Measurements from ENCODE around the gene GRM4. TPM values are rescaled to one million over a fixed set of nuclear protein-coding genes. Genes with fewer than 3 reads are reported as not detected.

The GRM4 gene
- total and polyA plus RNA-seq, 9 of the 15 experiments (the other 6 are each of a cell fraction or from before 2014, with no cell fraction given) = 0.18 TPM; not detected in 8

GRCh38 chr6:34154668-34155447 is 9.0 kb upstream of the GRM4 start (continued):
- TF ChIP-seq ZNF584 (CRISPR knock-in tag; IDR thresholded peaks at IDR 0.05; ENCODE audit: low read depth) (no peak), ETV6 (IDR thresholded peaks at IDR 0.05; ENCODE audit: borderline replicate concordance in 1 of 2, low read depth in 2 of 2, low read length in 1 of 2) (no peak), ETV6 (CRISPR knock-in tag; IDR thresholded peaks at IDR 0.05; ENCODE audit: borderline replicate concordance) (0 out of 2 replicates have a peak, but pooled peaks have one; percentile 38), SETDB1 (IDR thresholded peaks at IDR 0.05; ENCODE audit: low read length) (no peak), NEUROD1 (IDR thresholded peaks at IDR 0.05; ENCODE audit: borderline replicate concordance, low read depth, low read length, partially characterized antibody) (peak; percentile 20), ZBTB9 (CRISPR knock-in tag; IDR thresholded peaks at IDR 0.05) (0 out of 2 replicates have a peak, but pooled peaks have one; percentile 57), ARID2 (IDR thresholded peaks at IDR 0.05) (peak; percentile 79; the same call in 1 of the 2 replicates), RAD21 (CRISPR knock-in tag; conservative IDR thresholded peaks at IDR 0.05 in 1 of 2, IDR thresholded peaks at IDR 0.05 in 1 of 2) (peak; percentile 95 to 98), MGA (IDR thresholded peaks at IDR 0.05) (peak; percentile 76), CTBP1 (IDR thresholded peaks at IDR 0.05; ENCODE audit: borderline replicate concordance) (peak; percentile 57; the same call in 1 of the 2 replicates), STAG1 (CRISPR knock-in tag; IDR thresholded peaks at IDR 0.05; ENCODE audit: borderline replicate concordance) (peak; percentile 100), POLR2H (tag; IDR thresholded peaks at IDR 0.05; ENCODE audit: low read depth) (no peak)
